Stimulated activated CD4-positive, alpha-beta T cell treated with anti-CD3 and anti-CD28 coated beads, Interleukin-1b, Interleukin-23, amount 100 ng/mL, for 24 hours (primary cell): ENCODE results near the gene TGM6.

Source experiments
- DNase-seq, 4 experiments: peaks; one replicate each; pipeline ENCODE4 v3.0.0-alpha.2; 2020; ENCODE audit warnings: low read depth in 4 of 4, low spot score in 1 of 4

Gene TGM6

DNA sequence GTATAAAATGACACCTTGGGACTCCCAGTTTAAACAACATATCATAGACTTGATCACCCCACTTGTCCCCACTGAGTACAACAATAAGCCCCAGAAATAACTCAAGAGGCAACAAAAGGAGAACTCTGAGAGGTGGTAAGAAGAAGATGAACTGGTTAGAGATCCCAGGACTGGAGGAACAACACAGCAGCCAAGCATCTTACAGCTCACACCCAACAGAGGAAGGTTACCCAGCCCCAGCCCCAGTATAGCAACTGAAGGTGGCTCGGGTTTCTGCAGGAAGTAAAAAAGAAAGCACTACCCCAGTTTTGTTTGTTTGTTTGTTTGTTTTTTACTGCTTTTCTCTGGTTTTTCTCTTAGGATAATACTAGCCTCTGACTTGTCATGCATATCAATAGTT lies 17.1 kb upstream of the TGM6 start:
- DNase-seq: no peak

- no peak for DNase-seq
These were observed 16.7 kb upstream of the TGM6 start for GRCh38 chr20:2364044-2364443.

DNA sequence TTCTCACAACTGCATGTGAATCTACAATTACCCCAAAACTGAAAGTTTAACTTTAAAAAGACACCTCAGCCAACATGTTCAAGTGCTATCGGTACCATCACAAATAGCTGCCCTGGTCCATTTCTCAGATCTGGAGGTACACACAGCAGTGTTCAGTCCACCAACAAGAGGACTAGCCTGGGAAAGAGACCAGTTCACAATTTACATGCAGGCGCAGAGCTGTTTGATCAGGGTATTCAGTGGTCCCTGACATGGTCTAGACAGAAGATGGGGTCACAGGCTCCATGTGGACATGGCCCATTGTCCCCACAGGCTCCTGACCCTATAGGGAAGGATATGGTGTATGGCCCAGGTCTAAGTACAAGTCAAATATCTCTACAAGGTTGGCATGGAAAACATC lies 15.6 kb upstream of the TGM6 start:
- no peak for DNase-seq

DNA sequence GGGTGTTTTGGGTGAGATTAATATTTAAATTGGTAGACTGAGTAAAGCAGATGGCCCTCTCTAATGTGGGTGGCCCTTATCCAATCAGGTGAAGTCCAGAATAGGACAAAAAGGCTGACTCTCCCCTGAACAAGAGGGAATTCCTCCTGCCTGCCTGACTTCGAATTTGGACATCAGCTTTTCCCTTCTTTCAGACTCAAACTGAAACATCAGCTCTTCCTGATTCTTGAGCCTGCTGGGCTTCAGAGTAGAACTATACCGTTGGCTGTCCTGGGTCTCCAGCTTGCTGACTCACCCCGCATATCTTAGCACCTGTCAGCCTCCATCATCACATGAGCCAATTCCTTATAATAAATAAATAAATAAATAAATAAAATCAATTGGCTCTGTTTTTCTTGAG lies 15.0 kb upstream of the TGM6 start:
- DNase-seq: no peak

DNA sequence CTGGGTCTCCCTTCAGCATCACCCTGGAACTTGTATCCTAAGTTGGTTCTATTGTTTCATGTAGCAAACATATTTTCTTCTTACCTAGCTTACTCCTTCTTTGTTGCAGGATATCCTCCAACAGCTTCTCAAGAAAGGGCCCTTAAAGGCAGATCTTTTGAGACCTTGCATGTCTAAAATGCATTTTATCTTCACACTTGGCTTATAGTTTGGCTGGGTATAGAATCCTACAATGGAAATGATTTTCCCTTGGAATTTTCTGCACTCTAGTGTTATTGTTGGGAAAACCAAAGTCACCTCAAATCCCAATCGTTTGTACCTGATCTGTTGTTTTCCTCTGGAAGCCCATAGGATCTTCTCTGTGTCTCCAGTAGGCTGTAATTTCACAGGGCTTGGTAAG lies 12.1 kb upstream of the TGM6 start:
- DNase-seq: no peak

DNA sequence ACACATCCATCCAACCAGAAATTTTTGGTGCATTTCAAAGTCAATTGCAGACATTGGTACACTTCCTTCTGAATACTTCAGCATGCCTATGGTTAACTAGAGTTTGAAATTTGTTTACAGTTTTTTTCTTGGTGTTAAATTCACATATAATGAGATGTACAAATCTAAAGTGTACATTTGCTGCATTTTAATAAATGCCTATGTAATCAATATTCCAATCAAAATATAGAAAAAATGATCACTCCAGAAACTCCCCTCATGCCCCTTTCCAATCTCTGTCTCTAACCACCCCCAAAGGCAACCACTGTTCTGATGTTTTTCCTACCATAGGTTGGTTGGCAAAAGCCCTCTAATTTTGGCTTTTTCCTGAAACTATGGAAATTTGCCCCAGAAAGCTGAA lies 7.6 kb upstream of the TGM6 start:
- DNase-seq: no peak

- no peak for DNase-seq
These were observed 6.2 kb upstream of the TGM6 start for GRCh38 chr20:2374346-2375125.

DNA sequence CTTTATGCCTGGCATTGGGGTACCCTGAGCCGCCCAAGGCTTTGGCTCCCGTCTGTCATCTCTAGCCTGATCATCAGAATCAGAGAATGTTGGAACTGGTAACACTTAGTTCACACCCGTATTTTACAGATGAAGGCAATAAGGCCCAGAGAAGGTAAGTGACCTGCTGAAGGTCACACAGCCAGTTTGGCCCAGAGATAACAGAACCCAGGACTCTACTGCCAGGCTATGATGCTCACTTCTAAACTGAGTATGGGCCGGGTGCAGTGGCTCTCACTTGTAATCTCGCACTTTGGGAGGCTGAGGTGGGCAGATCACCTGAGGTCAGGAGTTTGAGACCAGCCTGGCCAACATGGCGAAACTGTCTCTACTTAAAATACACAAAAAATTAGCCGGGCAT lies 1.8 kb upstream of the TGM6 start:
- no peak for DNase-seq

DNA sequence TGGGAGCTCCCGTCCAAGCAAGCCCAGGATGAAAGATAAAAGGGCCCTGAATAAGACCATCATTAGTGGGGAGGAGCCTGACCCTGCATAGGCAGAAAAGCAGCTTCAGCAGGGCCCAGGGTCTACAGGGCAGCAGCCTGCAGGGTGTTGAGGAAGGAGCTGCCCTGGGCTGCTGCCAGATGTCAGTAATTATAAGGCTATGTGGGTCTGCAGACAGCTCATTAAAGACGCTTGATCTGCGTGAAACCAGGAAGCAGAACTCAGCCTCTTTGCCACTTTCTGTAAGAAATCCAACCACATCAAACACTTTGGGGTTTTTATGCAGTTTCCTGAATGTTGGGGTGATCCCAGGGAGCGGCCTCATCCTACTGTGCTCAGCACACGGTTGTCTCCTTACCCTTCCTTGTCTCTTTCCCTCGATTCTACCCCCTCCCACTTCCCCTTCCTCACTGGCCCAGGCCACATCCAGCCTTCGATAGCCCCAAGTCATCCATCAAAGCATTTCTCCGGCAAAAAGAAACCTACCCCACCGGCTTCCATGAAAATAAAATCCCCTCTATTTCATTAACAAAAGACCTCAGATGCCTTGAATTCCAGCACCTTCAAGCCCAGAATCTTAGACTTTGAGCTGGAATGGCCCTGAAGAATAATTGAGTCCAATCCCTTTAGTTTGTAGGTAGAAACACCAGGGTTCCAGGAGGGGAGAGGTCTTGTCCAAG lies 1.0 kb upstream of the TGM6 start:
- no peak for DNase-seq

- DNase-seq: no peak
These were observed 602 bp downstream of the TGM6 start for GRCh38 chr20:2381303-2381702.

DNA sequence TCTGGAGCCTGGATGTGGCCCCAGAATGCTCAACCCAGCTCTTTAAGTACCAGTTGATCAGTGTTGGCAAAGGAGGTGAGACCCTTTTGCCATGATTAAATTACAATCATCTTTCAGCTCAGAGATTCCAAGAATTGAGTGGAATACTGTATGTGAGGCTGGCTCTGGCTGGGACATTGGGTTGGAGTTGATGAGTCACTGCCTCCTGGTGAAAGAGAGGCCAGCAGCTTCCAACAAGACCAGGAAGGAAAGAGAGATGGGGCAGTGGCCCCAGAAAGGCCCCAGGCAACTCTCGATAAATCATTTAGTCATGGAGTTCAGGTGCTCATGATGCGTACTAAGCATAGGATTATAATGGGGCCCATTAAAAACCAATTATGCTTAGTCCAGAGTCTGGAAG lies 2.1 kb downstream of the TGM6 start:
- no peak for DNase-seq

DNA sequence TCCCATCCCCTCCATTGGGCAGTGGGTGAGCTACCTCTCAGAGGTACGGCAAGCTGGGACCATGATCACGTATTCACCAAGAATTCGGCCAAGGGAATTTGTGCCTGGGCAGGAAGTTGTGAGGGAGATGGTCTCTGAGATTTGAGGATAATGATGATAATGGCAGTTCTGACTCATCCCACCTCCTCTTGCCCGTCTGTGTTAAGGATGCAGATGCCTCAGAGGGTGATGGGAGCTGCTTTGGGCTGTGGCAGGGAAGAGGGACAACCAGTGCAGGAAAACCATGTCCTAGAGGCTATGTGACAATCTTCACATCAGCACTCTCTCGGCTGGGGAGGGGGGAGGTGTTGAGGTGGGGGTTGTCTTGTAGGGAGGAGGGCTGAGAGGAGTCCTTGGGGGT lies 4.3 kb downstream of the TGM6 start:
- no peak for DNase-seq

DNA sequence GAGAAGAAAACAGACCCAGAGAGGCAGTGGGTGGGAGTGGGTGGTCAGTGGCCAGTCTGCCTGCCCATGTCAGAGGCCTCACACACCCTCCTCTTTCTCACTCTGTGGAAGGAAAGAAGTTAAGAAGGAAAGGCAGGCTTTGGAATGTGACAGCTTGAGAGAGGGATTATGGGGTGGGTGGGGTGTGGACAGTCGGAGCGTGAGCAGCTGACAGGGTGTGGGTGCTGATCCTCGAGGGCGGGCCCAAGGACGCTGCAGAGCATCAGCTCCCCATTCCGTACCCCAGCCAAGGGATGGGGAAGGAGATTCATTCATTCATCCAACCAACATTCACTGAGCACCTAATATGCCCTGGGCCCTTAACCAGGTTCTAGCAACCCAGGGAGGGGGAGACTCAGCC lies 4.8 kb downstream of the TGM6 start:
- no peak for DNase-seq

GRCh38 chr20:2386516-2387179 lies 5.9 kb downstream of the TGM6 start:
- DNase-seq: no peak

DNA sequence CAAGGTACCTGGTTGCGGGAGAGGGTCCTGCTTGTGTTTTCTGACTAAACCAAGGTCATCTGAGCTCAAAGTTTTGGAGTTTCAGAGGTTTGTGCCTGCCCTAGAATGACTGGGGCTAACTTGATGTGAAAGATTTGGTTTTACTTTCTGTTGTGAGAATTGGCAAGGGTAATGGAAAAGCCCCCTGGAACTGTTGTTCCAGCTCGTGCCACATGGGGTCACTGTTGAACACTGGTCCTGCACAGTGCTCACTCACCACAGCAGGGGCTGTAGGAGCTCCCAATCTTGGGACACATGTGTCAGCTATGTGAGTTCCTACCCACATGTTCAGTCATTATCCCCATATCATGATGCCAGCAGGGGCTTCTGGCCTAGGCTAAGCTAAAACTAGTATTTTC lies 6.5 kb downstream of the TGM6 start:
- peak in 3 of 4 experiments; percentile 22 to 44 (median 24) for DNase-seq

DNA sequence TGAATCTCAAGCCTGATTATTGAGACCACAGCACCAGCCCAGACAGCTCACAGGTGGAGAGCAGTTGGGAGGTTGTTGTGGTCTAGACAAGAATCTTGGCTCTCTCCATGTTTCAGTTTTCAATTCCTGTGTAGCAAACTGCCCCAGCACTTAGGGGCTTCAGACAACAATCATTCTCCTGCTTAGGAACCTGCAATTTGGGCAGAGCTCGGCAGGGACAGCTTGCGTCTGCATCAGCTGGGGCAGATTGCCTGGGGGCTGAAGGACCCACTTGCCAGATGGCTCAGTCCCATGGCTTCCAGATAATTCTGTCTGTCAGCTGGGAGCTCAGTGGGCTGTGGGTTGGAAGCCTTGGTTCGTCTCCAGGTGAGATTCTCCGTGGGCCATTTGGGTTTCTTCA lies 6.9 kb downstream of the TGM6 start:
- no peak for DNase-seq

- no peak for DNase-seq
These were observed 10.4 kb downstream of the TGM6 start for GRCh38 chr20:2390951-2391675.

GRCh38 chr20:2394411-2395055 lies 13.8 kb downstream of the TGM6 start:
- no peak for DNase-seq

DNA sequence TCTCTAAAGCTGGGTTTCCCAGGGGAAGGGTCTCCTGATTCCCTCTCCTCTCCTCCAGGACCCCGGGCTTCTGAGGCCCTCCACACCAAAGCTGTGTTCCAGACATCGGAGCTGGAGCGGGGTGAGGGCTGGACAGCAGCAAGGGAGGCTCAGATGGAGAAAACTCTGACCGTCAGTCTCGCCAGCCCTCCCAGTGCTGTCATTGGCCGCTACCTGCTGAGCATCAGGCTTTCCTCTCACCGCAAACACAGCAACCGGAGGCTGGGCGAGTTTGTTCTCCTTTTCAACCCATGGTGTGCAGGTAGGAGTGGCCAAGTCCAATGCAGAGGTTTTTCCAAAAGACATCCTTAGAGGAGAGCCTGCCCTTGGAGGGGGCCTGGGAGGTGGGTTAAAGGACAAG lies 14.4 kb downstream of the TGM6 start:
- no peak for DNase-seq

- DNase-seq: no peak
These were observed 15.6 kb downstream of the TGM6 start for GRCh38 chr20:2396241-2396814.

DNA sequence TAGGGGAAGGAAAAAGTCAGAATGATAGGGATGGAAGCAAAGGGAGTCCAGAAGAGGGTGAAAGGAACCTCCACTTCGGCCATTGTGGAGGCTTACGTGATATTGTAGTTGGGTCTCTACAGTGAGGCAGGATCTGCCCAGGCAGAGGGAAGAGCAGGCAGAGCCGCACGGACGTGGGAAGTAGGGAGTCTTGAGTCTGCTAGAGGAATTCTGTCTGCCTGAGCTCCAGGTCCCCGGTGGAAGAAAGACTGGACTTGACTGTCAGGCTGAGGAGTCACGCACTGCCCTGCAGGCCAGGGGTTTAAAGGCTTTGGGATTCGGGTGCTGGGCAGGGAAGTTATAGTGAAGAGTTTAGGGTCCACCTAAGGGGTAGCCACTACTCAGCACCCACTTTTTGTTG lies 16.4 kb downstream of the TGM6 start:
- DNase-seq: no peak
